Uterus (tissue), 4 donors: ENCODE results near the gene CIC. TPM values are rescaled to one million over a fixed set of nuclear protein-coding genes. Genes with fewer than 3 reads are reported as not detected.

Experiments used
- DNase-seq, 2 donors: peaks; one replicate each; pipeline ENCODE4 v3.0.0-alpha.2; 2019 to 2020
- H3K27ac ChIP-seq, 2 donors: fragments of 200-600 bp; sonication (generic); 1 replicate in 1 of 2; 2 replicates in 1 of 2; pipeline ENCODE4 v1.5.1; 2016 to 2018
- H3K27me3 ChIP-seq, 2 donors: fragments of 200-600 bp; sonication (generic); one replicate each; pipeline ENCODE4 v1.5.1; 2018 to 2019; ENCODE audit warnings: control low read depth in 1 of 2
- H3K36me3 ChIP-seq, 2 donors: fragments of 200-600 bp; sonication (generic); one replicate each; pipeline ENCODE4 v1.5.1; 2019; ENCODE audit warnings: control low read depth in 1 of 2
- H3K4me1 ChIP-seq, 2 donors: fragments of 200-600 bp; sonication (generic); one replicate each; pipeline ENCODE4 v1.5.1; 2018 to 2019; ENCODE audit warnings: control low read depth in 1 of 2
- H3K4me3 ChIP-seq, 2 donors: fragments of 200-600 bp; sonication (generic); 1 replicate in 1 of 2; 2 replicates in 1 of 2; pipeline ENCODE4 v1.5.1; 2018 to 2019; ENCODE audit warnings: mild to moderate bottlenecking in 1 of 2
- H3K9me3 ChIP-seq, 2 donors: fragments of 200-600 bp; sonication (generic); one replicate each; pipeline ENCODE4 v1.5.1; 2019; ENCODE audit warnings: control low read depth in 1 of 2
- POLR2A ChIP-seq, 2 donors: fragments of 450-650 bp; IDR thresholded peaks; one replicate each; pipeline ENCODE4 v1.6.1; 2016; ENCODE audit warnings: antibody characterized with exemption in 2 of 2, mild to moderate bottlenecking in 1 of 2, moderate library complexity in 1 of 2
- intact Hi-C: fragments of 100-400 bp; cut with DNase I; formaldehyde crosslinking; loops from one replicate; pipeline ENCODE4 v1.15.1; 2023; ENCODE audit warnings: low total_unique reads
- total RNA-seq, 4 donors: library from RNA; depleted of rRNA in 3 of 4; stranded (reverse); fragments of >200 nt in 3 of 4; gene quantifications; one replicate each; pipeline versions ENCODE4 v1.1.0 to v1.2.4, GENCODE V29; 2014 to 2023
- TF ChIP-seq, protein P1 (sequence below), 4 experiments: fragments of 200-600 bp in 2 of 4; fragments of 450-650 bp in 2 of 4; sonication (generic) in 2 of 4; IDR thresholded peaks; one replicate each; pipeline ENCODE4 v1.5.1; 2016 to 2019; ENCODE audit warnings: antibody characterized with exemption in 4 of 4, mild to moderate bottlenecking in 2 of 4, moderate library complexity in 1 of 4
- donor health status: DM: yes; HTN: yes; CAD: no.

Gene CIC
- total RNA-seq, 4 donors from 2014 or later = 28.7 to 155 (median 47.4) TPM

DNA sequence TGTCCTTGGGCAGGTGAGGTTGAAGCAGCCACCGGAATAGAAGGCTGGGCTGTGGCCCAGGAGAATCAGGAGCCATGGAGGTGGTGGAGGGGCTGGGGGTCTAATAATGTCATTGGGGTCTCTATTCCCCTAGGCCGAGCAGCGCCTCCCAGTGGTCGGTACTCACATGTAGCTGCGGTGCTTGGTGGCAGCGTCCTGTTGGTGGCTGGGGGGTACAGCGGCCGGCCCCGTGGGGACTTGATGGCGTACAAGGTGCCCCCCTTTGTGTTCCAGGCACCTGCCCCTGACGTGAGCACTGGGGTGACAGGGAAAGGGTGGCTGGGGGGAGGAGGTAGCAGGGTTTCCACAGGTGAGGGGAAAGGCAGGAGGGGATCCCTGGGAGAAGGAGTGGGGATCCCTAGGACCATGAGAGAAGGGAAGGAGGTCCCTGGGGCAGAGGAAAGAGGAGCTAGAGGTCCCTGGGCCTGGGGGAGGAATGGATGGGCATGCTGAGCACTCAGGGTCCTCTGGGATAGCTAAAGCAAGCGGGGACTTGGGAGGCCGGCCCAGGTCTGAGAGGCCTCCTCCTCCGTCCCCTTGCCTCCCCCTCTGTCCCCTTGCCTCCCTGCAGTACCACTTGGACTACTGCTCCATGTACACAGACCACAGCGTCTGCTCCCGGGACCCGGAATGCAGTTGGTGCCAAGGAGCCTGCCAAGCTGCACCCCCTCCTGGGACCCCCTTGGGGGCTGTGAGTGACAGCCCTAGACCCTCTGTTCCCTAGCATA, 74.5 kb downstream of the CIC start:
- no peaks in the 10 kb centered on the region for H3K27me3 ChIP-seq
- no peak for TF ChIP-seq POLR2A (IDR thresholded peaks at IDR 0.05)
- TF ChIP-seq, protein P1, sequence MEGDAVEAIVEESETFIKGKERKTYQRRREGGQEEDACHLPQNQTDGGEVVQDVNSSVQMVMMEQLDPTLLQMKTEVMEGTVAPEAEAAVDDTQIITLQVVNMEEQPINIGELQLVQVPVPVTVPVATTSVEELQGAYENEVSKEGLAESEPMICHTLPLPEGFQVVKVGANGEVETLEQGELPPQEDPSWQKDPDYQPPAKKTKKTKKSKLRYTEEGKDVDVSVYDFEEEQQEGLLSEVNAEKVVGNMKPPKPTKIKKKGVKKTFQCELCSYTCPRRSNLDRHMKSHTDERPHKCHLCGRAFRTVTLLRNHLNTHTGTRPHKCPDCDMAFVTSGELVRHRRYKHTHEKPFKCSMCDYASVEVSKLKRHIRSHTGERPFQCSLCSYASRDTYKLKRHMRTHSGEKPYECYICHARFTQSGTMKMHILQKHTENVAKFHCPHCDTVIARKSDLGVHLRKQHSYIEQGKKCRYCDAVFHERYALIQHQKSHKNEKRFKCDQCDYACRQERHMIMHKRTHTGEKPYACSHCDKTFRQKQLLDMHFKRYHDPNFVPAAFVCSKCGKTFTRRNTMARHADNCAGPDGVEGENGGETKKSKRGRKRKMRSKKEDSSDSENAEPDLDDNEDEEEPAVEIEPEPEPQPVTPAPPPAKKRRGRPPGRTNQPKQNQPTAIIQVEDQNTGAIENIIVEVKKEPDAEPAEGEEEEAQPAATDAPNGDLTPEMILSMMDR (IDR thresholded peaks at IDR 0.05) = no peak
- no peaks in the 10 kb centered on the region for H3K9me3 ChIP-seq
- no peak for DNase-seq
- intact Hi-C loops = no loop called here
- H3K36me3 ChIP-seq = no peaks in the 10 kb centered on the region
- H3K27ac ChIP-seq = no peak overlapping the region
- H3K4me3 ChIP-seq = no peak overlapping the region
- H3K4me1 ChIP-seq = no peaks in the 10 kb centered on the region

DNA sequence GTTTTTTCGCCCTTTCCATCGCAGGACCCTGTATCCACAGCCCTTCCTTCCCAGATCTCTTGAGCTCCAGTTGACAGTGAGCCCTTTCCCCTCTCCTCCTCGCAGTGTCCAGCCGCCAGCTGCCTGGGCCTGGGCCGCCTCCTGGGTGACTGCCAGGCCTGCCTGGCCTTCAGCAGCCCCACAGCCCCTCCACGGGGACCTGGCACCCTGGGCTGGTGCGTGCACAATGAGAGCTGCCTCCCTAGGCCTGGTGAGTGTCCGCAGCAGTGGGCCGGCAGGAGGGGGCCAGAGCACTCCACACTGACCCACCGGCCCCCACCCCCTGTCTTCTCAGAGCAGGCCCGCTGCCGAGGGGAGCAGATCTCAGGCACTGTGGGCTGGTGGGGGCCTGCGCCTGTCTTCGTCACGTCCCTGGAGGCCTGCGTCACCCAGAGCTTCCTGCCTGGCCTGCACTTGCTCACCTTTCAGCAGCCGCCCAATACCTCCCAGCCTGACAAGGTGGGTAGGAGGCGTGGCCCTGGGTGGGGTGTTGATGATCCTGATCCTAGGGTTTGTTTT, 75.4 kb downstream of the CIC start:
- intact Hi-C loops = no loop called here
- TF ChIP-seq POLR2A (IDR thresholded peaks at IDR 0.05) = no peak
- TF ChIP-seq, protein P1 (IDR thresholded peaks at IDR 0.05) = no peak
- no peaks in the 10 kb centered on the region for H3K4me1 ChIP-seq
- H3K4me3 ChIP-seq = no peak overlapping the region
- no peaks in the 10 kb centered on the region for H3K9me3 ChIP-seq
- no peaks in the 10 kb centered on the region for H3K27me3 ChIP-seq
- no peak for DNase-seq
- no peaks in the 10 kb centered on the region for H3K36me3 ChIP-seq
- H3K27ac ChIP-seq = no peak overlapping the region

Other genes starting within 250 kb of the CIC start
- gene GRIK5, start 199.0 kb upstream of the CIC start, total RNA-seq = 10 to 100 TPM in 1 of 4 donors, 1 to 10 TPM in 2, not detected in 1; 5.6 to 17.8 (median 7.0) TPM
- gene ZNF574, start 193.1 kb upstream of the CIC start, total RNA-seq = 10 to 100 TPM in 3 of 4 donors, 1 to 10 TPM in 1; 5.6 to 19.9 (median 14.1) TPM
- gene POU2F2, start 136.8 kb upstream of the CIC start, total RNA-seq = 1 to 10 TPM in 1 of 4 donors, under 1 TPM in 2, not detected in 1; 0.55 to 3.2 (median 0.77) TPM
- gene DEDD2, start 51.6 kb upstream of the CIC start, total RNA-seq = 100 to 1,000 TPM in 1 of 4 donors, 10 to 100 TPM in 2, 1 to 10 TPM in 1; 8.2 to 127 (median 23.0) TPM
- 10 to 100 TPM in 2 of 4 donors, 1 to 10 TPM in 2; 1.0 to 20.6 (median 8.4) TPM for gene ZNF526, start 48.9 kb upstream of the CIC start, total RNA-seq
- gene GSK3A, start 26.6 kb upstream of the CIC start, total RNA-seq = 10 to 100 TPM in 3 of 4 donors, 1 to 10 TPM in 1; 3.5 to 44.3 (median 34.4) TPM
- 100 to 1,000 TPM in 1 of 4 donors, 10 to 100 TPM in 3; 14.1 to 141 (median 42.9) TPM for gene ERF, start 14.1 kb upstream of the CIC start, total RNA-seq
- under 1 TPM in 1 of 4 donors, not detected in 3; 0.14 TPM for gene PRR19, start 32.9 kb downstream of the CIC start, total RNA-seq
- gene PAFAH1B3, start 33.4 kb downstream of the CIC start, total RNA-seq = 10 to 100 TPM in 2 of 4 donors, 1 to 10 TPM in 1, not detected in 1; 5.6 to 35.0 (median 19.4) TPM
- gene TMEM145, start 44.1 kb downstream of the CIC start, total RNA-seq = under 1 TPM in 1 of 4 donors, not detected in 3; 0.69 TPM
- 10 to 100 TPM in 3 of 4 donors, 1 to 10 TPM in 1; 3.6 to 30.0 (median 19.1) TPM for gene MEGF8, start 56.4 kb downstream of the CIC start, total RNA-seq
- 1 to 10 TPM in 1 of 4 donors, not detected in 3; 2.6 TPM for gene CNFN, start 121.0 kb downstream of the CIC start, total RNA-seq
- gene LIPE, start 158.1 kb downstream of the CIC start, total RNA-seq = 10 to 100 TPM in 1 of 4 donors, 1 to 10 TPM in 1, not detected in 2; 9.5 to 26.0 TPM
- gene CXCL17, start 173.7 kb downstream of the CIC start, total RNA-seq = not detected